Ascending aorta (tissue), 2 donors: Measurements from ENCODE around the gene ZBTB32. TPM values are rescaled to one million over a fixed set of nuclear protein-coding genes. Genes with fewer than 3 reads are reported as not detected.
A peak's percentile ranks its signal among the peaks of the same experiment; 100 is the strongest.

Source experiments
- DNase-seq, 2 donors: peaks; one replicate each; pipeline ENCODE4 v3.0.0-alpha.2; 2019; ENCODE audit warnings: low spot score in 2 of 2
- H3K27ac ChIP-seq, 2 donors: fragments of 200-600 bp; sonication (generic); one replicate each; pipeline ENCODE4 v1.5.1; 2016 to 2017; ENCODE audit warnings: mild to moderate bottlenecking in 1 of 2
- H3K27me3 ChIP-seq: fragments of 200-600 bp; sonication (generic); one replicate; pipeline ENCODE4 v1.5.1; 2017
- H3K36me3 ChIP-seq, 2 donors: fragments of 200-600 bp; sonication (generic); one replicate each; pipeline ENCODE4 v1.5.1; 2016
- H3K4me1 ChIP-seq, 2 donors: fragments of 200-600 bp; sonication (generic); one replicate each; pipeline ENCODE4 v1.5.1; 2016 to 2017; ENCODE audit warnings: mild to moderate bottlenecking in 1 of 2
- H3K4me3 ChIP-seq, 2 donors: fragments of 200-600 bp; sonication (generic); one replicate each; pipeline ENCODE4 v1.5.1; 2016 to 2017; ENCODE audit warnings: mild to moderate bottlenecking in 1 of 2
- H3K9me3 ChIP-seq, 2 donors: fragments of 200-600 bp; sonication (generic); one replicate each; pipeline ENCODE4 v1.5.1; 2016
- CTCF ChIP-seq, 3 experiments: fragments of 200-600 bp in 2 of 3; fragments of 450-650 bp in 1 of 3; sonication (generic) in 2 of 3; IDR thresholded peaks; one replicate each; pipeline ENCODE4 v1.5.1; 2016 to 2019; ENCODE audit warnings: antibody characterized with exemption in 3 of 3, mild to moderate bottlenecking in 1 of 3, moderate library complexity in 1 of 3
- intact Hi-C: fragments of 100-400 bp; cut with DNase I; formaldehyde crosslinking; loops from one replicate; pipeline ENCODE4 v1.15.1; 2023
- total RNA-seq: library from RNA; depleted of rRNA; stranded (reverse); fragments of >200 nt; gene quantifications from one replicate; pipeline ENCODE4 v1.1.0, GENCODE V29; 2016

ZBTB32 gene
- total RNA-seq, 1 donor from 2014 or later: not detected

GRCh38 chr19:35718345-35719041, 14.1 kb downstream of the ZBTB32 start:
- Histone ChIP-seq H3K4me3 (peak overlapping the region; percentile 79 to 95), H3K27me3 (no peaks in the 10 kb centered on the region), H3K36me3 (peaks cover 35 to 40% of the 10 kb centered on the region in 2 donors), H3K9me3 (no peaks in the 10 kb centered on the region), H3K27ac (peak overlapping the region; percentile 82 to 87), H3K4me1 (peaks cover 7 to 19% of the 10 kb centered on the region in 2 donors)
- DNase-seq: peak in 1 of 2 donors; percentile 77
- intact Hi-C loops: no loop called here
- TF ChIP-seq CTCF (IDR thresholded peaks at IDR 0.05): no peak

GRCh38 chr19:35719402-35720162, 15.2 kb downstream of the ZBTB32 start:
- Histone ChIP-seq H3K36me3 (peaks cover 46 to 51% of the 10 kb centered on the region in 2 donors), H3K4me1 (peaks cover 7 to 19% of the 10 kb centered on the region in 2 donors), H3K4me3 (peak overlapping the region; percentile 79 to 95), H3K9me3 (no peaks in the 10 kb centered on the region), H3K27ac (no peak overlapping the region), H3K27me3 (no peaks in the 10 kb centered on the region)
- intact Hi-C loops: no loop called here
- DNase-seq: peak in 1 of 2 donors; percentile 64
- no peak for TF ChIP-seq CTCF (IDR thresholded peaks at IDR 0.05)

- DNase-seq: no peak
- no peak for TF ChIP-seq CTCF (IDR thresholded peaks at IDR 0.05)
- peaks cover 52 to 56% of the 10 kb centered on the region in 2 donors for H3K36me3 ChIP-seq
- H3K4me3 ChIP-seq: no peak overlapping the region
- intact Hi-C loops: no loop called here
- H3K27ac ChIP-seq: no peak overlapping the region
- H3K9me3 ChIP-seq: no peaks in the 10 kb centered on the region
- peaks cover 7 to 19% of the 10 kb centered on the region in 2 donors for H3K4me1 ChIP-seq
- no peaks in the 10 kb centered on the region for H3K27me3 ChIP-seq
Observed at GRCh38 chr19:35720163-35720524, 15.8 kb downstream of the ZBTB32 start.

GRCh38 chr19:35720648-35721047, 16.3 kb downstream of the ZBTB32 start:
- H3K9me3 ChIP-seq: no peaks in the 10 kb centered on the region
- no peak for TF ChIP-seq CTCF (IDR thresholded peaks at IDR 0.05)
- peaks cover 6 to 17% of the 10 kb centered on the region in 2 donors for H3K4me1 ChIP-seq
- DNase-seq: no peak
- no peaks in the 10 kb centered on the region for H3K27me3 ChIP-seq
- peaks cover 57 to 61% of the 10 kb centered on the region in 2 donors for H3K36me3 ChIP-seq
- intact Hi-C loops: no loop called here
- H3K4me3 ChIP-seq: no peak overlapping the region
- no peak overlapping the region for H3K27ac ChIP-seq

- no peak for TF ChIP-seq CTCF (IDR thresholded peaks at IDR 0.05)
- intact Hi-C loops: no loop called here
- H3K4me3 ChIP-seq: no peak overlapping the region
- peaks cover 3 to 9% of the 10 kb centered on the region in 2 donors for H3K4me1 ChIP-seq
- DNase-seq: no peak
- no peak overlapping the region for H3K27ac ChIP-seq
- no peaks in the 10 kb centered on the region for H3K27me3 ChIP-seq
- H3K9me3 ChIP-seq: no peaks in the 10 kb centered on the region
- peaks cover 64 to 69% of the 10 kb centered on the region in 2 donors for H3K36me3 ChIP-seq
Observed at GRCh38 chr19:35721374-35721773, 17.0 kb downstream of the ZBTB32 start.
